Spleen (tissue), 11 donors: Measurements from ENCODE around the gene TBL1XR1. TPM values are rescaled to one million over a fixed set of nuclear protein-coding genes. Genes with fewer than 3 reads are reported as not detected.
A peak's percentile ranks its signal among the peaks of the same experiment; 100 is the strongest.

ENCODE experiments used
- DNase-seq: peaks from one replicate; pipeline ENCODE4 v3.0.0-alpha.2; 2020
- H3K27ac ChIP-seq, 8 donors: fragments of 200-600 bp; sonication (generic) in 7 of 8; 1 replicate in 4 of 8; 2 replicates in 4 of 8; pipeline versions ENCODE4 v1.5.0 to v1.8.0; 2016 to 2021; ENCODE audit warnings: inconsistent platforms in 4 of 8, mild to moderate bottlenecking in 4 of 8, moderate library complexity in 1 of 8
- H3K27me3 ChIP-seq, 7 donors: fragments of 200-600 bp; sonication (generic) in 6 of 7; replicated peaks in 1 of 7; 1 replicate in 4 of 7; 2 replicates in 3 of 7; pipeline versions ENCODE4 v1.5.0 to v1.8.0; 2016 to 2021; ENCODE audit warnings: inconsistent platforms in 3 of 7, mild to moderate bottlenecking in 1 of 7
- H3K36me3 ChIP-seq, 6 donors: fragments of 200-600 bp; sonication (generic) in 5 of 6; 1 replicate in 4 of 6; 2 replicates in 2 of 6; pipeline versions ENCODE4 v1.5.0 to v1.8.0; 2016 to 2021; ENCODE audit warnings: inconsistent platforms in 2 of 6
- H3K4me1 ChIP-seq, 6 donors: fragments of 200-600 bp; sonication (generic) in 5 of 6; 1 replicate in 3 of 6; 2 replicates in 3 of 6; pipeline versions ENCODE4 v1.5.0 to v1.8.0; 2016 to 2021; ENCODE audit warnings: inconsistent platforms in 3 of 6
- H3K4me3 ChIP-seq, 8 donors: fragments of 200-600 bp; sonication (generic) in 7 of 8; 1 replicate in 4 of 8; 2 replicates in 4 of 8; pipeline versions ENCODE4 v1.5.0 to v1.8.0; 2016 to 2021; ENCODE audit warnings: inconsistent platforms in 4 of 8, mild to moderate bottlenecking in 4 of 8, moderate library complexity in 2 of 8
- H3K9me3 ChIP-seq, 8 donors: fragments of 200-600 bp; sonication (generic) in 7 of 8; 1 replicate in 4 of 8; 2 replicates in 4 of 8; pipeline versions ENCODE4 v1.5.0 to v1.8.0; 2016 to 2021; ENCODE audit warnings: inconsistent platforms in 4 of 8
- POLR2A ChIP-seq, 3 donors: fragments of 450-650 bp; IDR thresholded peaks; one replicate each; pipeline ENCODE4 v1.5.1; 2017; ENCODE audit warnings: antibody characterized with exemption in 3 of 3, mild to moderate bottlenecking in 1 of 3
- POLR2AphosphoS5 ChIP-seq, 3 donors: sonication (generic); formaldehyde crosslinking; IDR thresholded peaks; one replicate each; pipeline ENCODE4 v1.5.1; 2017; ENCODE audit warnings: antibody characterized with exemption in 3 of 3
- WGBS, 5 donors: extraction: QIAGEN DNeasy Blood & Tissue Kit in 3 of 5; methylation state at CpG; one replicate each; pipeline versions ENCODE4 v1.1.5 to v1.1.7; 2013 to 2018; 5-methylcytosine and 5-hydroxymethylcytosine counted together
- intact Hi-C: fragments of 100-400 bp; cut with DNase I; formaldehyde crosslinking; loops from one replicate; pipeline ENCODE4 v1.15.0; 2023; ENCODE audit warnings: low total_unique reads
- polyA plus RNA-seq, 3 donors: library from polyadenylated mRNA; stranded (reverse); fragments of 200-250 nt; gene quantifications; one replicate each; pipeline ENCODE4 v1.2.1, GENCODE V29; 2013
- total RNA-seq, 7 donors: library from RNA; depleted of rRNA in 3 of 7; stranded (reverse); fragments of >200 nt in 3 of 7; fragmentation: NEBNext Ultra II Directional in 4 of 7; extraction: Animal tissue kit (Norgen Biotek cat#: 25700) in 4 of 7; gene quantifications; one replicate each; pipeline versions ENCODE4 v1.1.0 to v1.2.1, GENCODE V29; 2016 to 2021
- TF ChIP-seq, protein P1 (sequence below), 11 experiments: fragments of 200-600 bp in 7 of 11; fragments of 450-650 bp in 4 of 11; sonication (generic) in 4 of 11; IDR thresholded peaks in 8 of 11; conservative IDR thresholded peaks in 3 of 11; 1 replicate in 7 of 11; 2 replicates in 4 of 11; pipeline versions ENCODE4 v1.4.0 to v1.8.0; 2016 to 2021; ENCODE audit warnings: antibody characterized with exemption in 11 of 11, inconsistent platforms in 4 of 11, mild to moderate bottlenecking in 1 of 11
- donor health status: healthy with polysubstance abuse.
- donor health status: DM: no; HTN: no; CAD: no; lungs with moderate emphysema.
- donor health status: DM: no; HTN: no; CAD: no.
- donor health status: Bipolar disorder and iron deficiency.
- donor health status: healthy.
- donor health status: DM: no; HTN: no; CAD: no.
- donor health status: DM: yes; HTN: yes; CAD: no.

TBL1XR1 gene
- total and polyA plus RNA-seq, 10 donors = 32.4 to 168 (median 97.2) TPM

DNA sequence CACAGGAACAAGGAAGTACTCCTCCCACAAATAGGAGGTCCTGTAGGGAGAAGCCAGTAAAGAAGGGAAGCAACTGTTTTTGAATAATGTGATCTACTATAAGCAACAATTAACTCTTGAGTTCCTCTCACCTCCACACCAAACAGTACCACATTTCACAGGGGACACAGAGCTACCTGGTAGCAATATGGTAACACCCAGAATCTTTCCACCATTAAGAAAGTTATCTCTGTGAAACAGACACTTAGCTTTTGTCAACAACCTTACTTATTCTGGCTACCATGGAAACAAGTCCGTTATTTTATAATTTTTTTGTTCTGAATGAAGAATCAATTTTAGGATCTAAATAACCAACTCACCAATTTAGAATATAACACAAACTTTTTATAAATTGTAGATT is 49.5 kb downstream of the TBL1XR1 start:
- DNase-seq = no peak
- Histone ChIP-seq H3K36me3 (no peaks in the 10 kb centered on the region), H3K27me3 (no peaks in the 10 kb centered on the region), H3K4me1 (peaks cover 20 to 100% (median 84%) of the 10 kb centered on the region in 6 donors), H3K27ac (peak overlapping the region in 1 of 8 donors; percentile 19), H3K4me3 (no peak overlapping the region), H3K9me3 (no peaks in the 10 kb centered on the region)
- WGBS, 5 donors = 85 to 98% (median 90%) methylated on average over 1 of the region's 1 CpG
- intact Hi-C loops = no loop called here
- no peak for TF ChIP-seq POLR2A (IDR thresholded peaks at IDR 0.05)
- no peak for TF ChIP-seq POLR2AphosphoS5 (IDR thresholded peaks at IDR 0.05)

GRCh38 chr3:177146646-177147045 is 50.6 kb downstream of the TBL1XR1 start:
- Histone ChIP-seq H3K4me1 (peaks cover 31 to 100% (median 86%) of the 10 kb centered on the region in 6 donors), H3K4me3 (no peak overlapping the region), H3K9me3 (no peaks in the 10 kb centered on the region), H3K36me3 (no peaks in the 10 kb centered on the region), H3K27me3 (no peaks in the 10 kb centered on the region), H3K27ac (peak overlapping the region in 1 of 8 donors; percentile 64)
- intact Hi-C loops = no loop called here
- TF ChIP-seq POLR2AphosphoS5 (IDR thresholded peaks at IDR 0.05) = no peak
- TF ChIP-seq POLR2A (IDR thresholded peaks at IDR 0.05) = no peak
- TF ChIP-seq, protein P1, sequence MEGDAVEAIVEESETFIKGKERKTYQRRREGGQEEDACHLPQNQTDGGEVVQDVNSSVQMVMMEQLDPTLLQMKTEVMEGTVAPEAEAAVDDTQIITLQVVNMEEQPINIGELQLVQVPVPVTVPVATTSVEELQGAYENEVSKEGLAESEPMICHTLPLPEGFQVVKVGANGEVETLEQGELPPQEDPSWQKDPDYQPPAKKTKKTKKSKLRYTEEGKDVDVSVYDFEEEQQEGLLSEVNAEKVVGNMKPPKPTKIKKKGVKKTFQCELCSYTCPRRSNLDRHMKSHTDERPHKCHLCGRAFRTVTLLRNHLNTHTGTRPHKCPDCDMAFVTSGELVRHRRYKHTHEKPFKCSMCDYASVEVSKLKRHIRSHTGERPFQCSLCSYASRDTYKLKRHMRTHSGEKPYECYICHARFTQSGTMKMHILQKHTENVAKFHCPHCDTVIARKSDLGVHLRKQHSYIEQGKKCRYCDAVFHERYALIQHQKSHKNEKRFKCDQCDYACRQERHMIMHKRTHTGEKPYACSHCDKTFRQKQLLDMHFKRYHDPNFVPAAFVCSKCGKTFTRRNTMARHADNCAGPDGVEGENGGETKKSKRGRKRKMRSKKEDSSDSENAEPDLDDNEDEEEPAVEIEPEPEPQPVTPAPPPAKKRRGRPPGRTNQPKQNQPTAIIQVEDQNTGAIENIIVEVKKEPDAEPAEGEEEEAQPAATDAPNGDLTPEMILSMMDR (IDR thresholded peaks at IDR 0.05 in 8 of 11, conservative IDR thresholded peaks at IDR 0.05 in 3 of 11) = no peak
- 48 to 57% (median 55%) methylated on average over 4 of the region's 4 CpGs for WGBS, 5 donors
- no peak for DNase-seq

DNA sequence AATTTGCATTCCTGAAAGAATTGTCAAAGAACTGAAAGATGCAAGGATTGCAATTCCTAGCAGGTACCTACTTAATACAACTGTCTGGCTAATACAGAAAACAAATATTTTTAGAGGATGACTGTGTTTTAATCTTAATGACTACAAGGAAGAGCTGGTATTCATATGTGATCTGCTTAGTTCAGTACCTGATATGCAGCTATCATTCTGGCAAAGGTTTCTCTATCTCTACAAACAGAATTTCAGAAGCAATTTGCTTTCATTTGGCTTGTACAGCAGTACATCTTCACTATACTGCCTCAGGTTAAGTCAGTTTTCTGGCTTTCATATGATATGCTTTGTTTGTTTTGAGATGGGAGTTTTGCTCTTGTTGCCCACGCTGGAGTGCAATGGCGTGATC is 51.3 kb downstream of the TBL1XR1 start:
- Histone ChIP-seq H3K4me3 (no peak overlapping the region), H3K9me3 (no peaks in the 10 kb centered on the region), H3K27me3 (no peaks in the 10 kb centered on the region), H3K27ac (peak overlapping the region in 3 of 8 donors; percentile 30 to 64 (median 49)), H3K4me1 (peaks cover 38 to 100% (median 85%) of the 10 kb centered on the region in 6 donors), H3K36me3 (no peaks in the 10 kb centered on the region)
- TF ChIP-seq, protein P1 (IDR thresholded peaks at IDR 0.05 in 8 of 11, conservative IDR thresholded peaks at IDR 0.05 in 3 of 11) = no peak
- intact Hi-C loops = no loop called here
- DNase-seq = no peak
- 75 to 94% (median 85%) methylated on average over 2 of the region's 2 CpGs for WGBS, 5 donors

DNA sequence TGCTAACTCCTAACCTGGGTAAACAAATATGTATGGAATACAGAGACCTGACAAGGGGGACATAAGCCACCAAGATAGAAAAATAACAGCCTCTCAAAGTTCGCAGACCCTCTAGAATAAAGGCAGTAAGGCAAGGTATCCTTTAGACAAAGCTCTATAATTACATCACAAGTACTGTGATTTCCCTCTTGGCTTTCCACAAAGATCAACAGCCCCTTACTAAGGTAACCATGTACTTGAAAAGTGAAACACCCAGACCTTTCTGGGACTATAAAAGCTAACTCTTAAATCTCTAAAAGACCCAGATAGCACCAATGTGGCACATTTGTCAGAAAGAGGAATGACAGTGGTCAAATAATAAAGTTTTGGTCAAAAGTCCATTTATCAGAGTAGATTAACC is 51.9 kb downstream of the TBL1XR1 start:
- Histone ChIP-seq H3K4me1 (peaks cover 44 to 100% (median 81%) of the 10 kb centered on the region in 6 donors), H3K9me3 (no peaks in the 10 kb centered on the region), H3K4me3 (peak overlapping the region in 1 of 8 donors; percentile 28), H3K36me3 (no peaks in the 10 kb centered on the region), H3K27ac (peak overlapping the region in 6 of 8 donors; percentile 7 to 64 (median 38)), H3K27me3 (no peaks in the 10 kb centered on the region)
- intact Hi-C loops = no loop called here
- 68 to 92% (median 78%) methylated on average over 1 of the region's 1 CpG for WGBS, 5 donors
- no peak for DNase-seq
- TF ChIP-seq POLR2AphosphoS5 (IDR thresholded peaks at IDR 0.05) (no peak), POLR2A (IDR thresholded peaks at IDR 0.05) (no peak)
- TF ChIP-seq, protein P1 (IDR thresholded peaks at IDR 0.05 in 8 of 11, conservative IDR thresholded peaks at IDR 0.05 in 3 of 11) = no peak

- Histone ChIP-seq H3K9me3 (no peaks in the 10 kb centered on the region), H3K36me3 (no peaks in the 10 kb centered on the region), H3K27ac (peak overlapping the region in 6 of 8 donors; percentile 7 to 64 (median 38)), H3K27me3 (no peaks in the 10 kb centered on the region), H3K4me1 (peaks cover 44 to 100% (median 81%) of the 10 kb centered on the region in 6 donors), H3K4me3 (peak overlapping the region in 1 of 8 donors; percentile 28)
- TF ChIP-seq, protein P1 (IDR thresholded peaks at IDR 0.05 in 8 of 11, conservative IDR thresholded peaks at IDR 0.05 in 3 of 11) = no peak
- TF ChIP-seq POLR2A (IDR thresholded peaks at IDR 0.05) = no peak
- no peak for TF ChIP-seq POLR2AphosphoS5 (IDR thresholded peaks at IDR 0.05)
- intact Hi-C loops = no loop called here
- WGBS, 5 donors = 3 to 9% (median 4%) methylated on average over 3 of the region's 3 CpGs
- DNase-seq = no peak
Observed at GRCh38 chr3:177144922-177145321, 52.4 kb downstream of the TBL1XR1 start.
